ENCODE results near the gene ABCA1. TPM values are rescaled to one million over a fixed set of nuclear protein-coding genes. Genes with fewer than 3 reads are reported as not detected.
"Not testable (repeated sequence)": the region's sequence is repeated elsewhere in the genome, so short reads cannot be mapped to it uniquely, and the experiment has no call there.

ABCA1 gene
- total RNA-seq, 2 experiments from 2014 or later: 0.48 to 0.72 TPM

DNA sequence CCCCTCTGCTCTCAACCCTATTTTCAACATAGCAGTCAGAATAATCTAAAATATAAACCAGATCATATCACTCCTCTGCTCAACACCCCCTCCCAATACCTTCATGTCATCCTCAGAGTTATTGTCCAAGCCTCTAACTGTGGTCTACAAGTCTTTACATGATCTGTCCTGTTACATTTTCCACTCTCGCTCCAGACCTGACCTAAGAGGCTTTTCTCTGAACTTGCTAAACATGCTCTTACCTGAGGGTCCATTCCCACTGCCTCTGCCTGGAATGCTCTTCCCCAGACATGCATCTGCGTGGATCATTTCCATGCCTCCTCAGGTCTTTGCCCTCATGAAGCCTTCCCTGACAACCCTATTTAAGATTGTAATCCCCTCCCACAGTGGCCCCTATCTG is 152.0 kb downstream of the ABCA1 start:
- H3K27ac Mint-ChIP-seq: no peak overlapping the region
- no peaks in the 10 kb centered on the region for H3K4me1 Mint-ChIP-seq
- H3K9me3 Mint-ChIP-seq: no peaks in the 10 kb centered on the region
- no peaks in the 10 kb centered on the region for H3K27me3 Mint-ChIP-seq
- H3K36me3 Mint-ChIP-seq: peaks cover 1% of the 10 kb centered on the region
- DNase-seq: no peak
- H3K4me3 Mint-ChIP-seq: no peak overlapping the region

DNA sequence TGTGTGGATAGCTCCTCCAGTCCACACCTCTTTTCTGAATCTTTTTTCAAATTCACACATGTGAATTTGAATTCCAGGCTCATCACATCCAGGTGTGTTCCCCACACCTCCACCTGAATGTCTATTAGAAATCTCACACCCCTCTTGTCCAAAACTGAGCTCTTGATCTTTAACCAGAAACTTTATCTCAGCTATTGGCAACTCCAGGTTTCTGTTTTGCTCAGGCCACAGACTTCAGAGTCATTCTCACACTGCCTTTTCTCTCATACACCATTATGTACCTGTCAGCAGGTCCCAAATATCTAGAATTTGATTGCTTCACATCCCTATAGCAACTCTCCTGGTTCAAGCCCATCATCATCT is 152.4 kb downstream of the ABCA1 start:
- H3K36me3 Mint-ChIP-seq: peaks cover 1% of the 10 kb centered on the region
- no peaks in the 10 kb centered on the region for H3K27me3 Mint-ChIP-seq
- H3K4me3 Mint-ChIP-seq: no peak overlapping the region
- no peak for DNase-seq
- no peaks in the 10 kb centered on the region for H3K4me1 Mint-ChIP-seq
- H3K27ac Mint-ChIP-seq: no peak overlapping the region
- H3K9me3 Mint-ChIP-seq: no peaks in the 10 kb centered on the region

GRCh38 chr9:104774831-104775573 is 153.0 kb downstream of the ABCA1 start:
- Mint-ChIP-seq H3K4me3 (no peak overlapping the region), H3K9me3 (no peaks in the 10 kb centered on the region), H3K36me3 (peaks cover 1% of the 10 kb centered on the region), H3K27ac (no peak overlapping the region), H3K4me1 (no peaks in the 10 kb centered on the region), H3K27me3 (no peaks in the 10 kb centered on the region)
- DNase-seq: no peak

DNA sequence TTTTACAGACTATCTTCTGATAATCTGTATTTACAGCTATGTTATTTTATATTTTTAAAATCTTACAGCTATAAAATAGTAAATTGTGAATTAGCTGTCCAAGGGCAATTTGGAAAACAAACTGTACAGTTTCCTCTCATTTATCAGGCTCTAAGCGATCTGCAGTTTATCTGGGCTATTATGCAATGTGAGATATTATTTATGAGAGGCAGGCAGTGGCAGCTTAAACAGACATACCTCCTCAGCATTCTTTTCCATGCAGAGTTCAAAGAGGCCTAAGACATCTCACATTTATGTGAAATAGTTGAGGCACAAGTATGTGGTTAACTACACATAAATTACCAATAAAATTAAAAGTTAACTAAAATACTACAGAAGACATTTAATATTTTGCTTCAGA is 153.8 kb downstream of the ABCA1 start:
- Mint-ChIP-seq H3K4me3 (no peak overlapping the region), H3K4me1 (no peaks in the 10 kb centered on the region), H3K36me3 (peaks cover 1% of the 10 kb centered on the region), H3K27me3 (no peaks in the 10 kb centered on the region), H3K9me3 (no peaks in the 10 kb centered on the region), H3K27ac (no peak overlapping the region)
- no peak for DNase-seq

GRCh38 chr9:104772714-104773510 is 155.0 kb downstream of the ABCA1 start:
- H3K36me3 Mint-ChIP-seq: peaks cover 1% of the 10 kb centered on the region
- H3K27me3 Mint-ChIP-seq: no peaks in the 10 kb centered on the region
- no peak overlapping the region for H3K27ac Mint-ChIP-seq
- DNase-seq: no peak
- H3K4me3 Mint-ChIP-seq: no peak overlapping the region
- no peaks in the 10 kb centered on the region for H3K4me1 Mint-ChIP-seq
- H3K9me3 Mint-ChIP-seq: no peaks in the 10 kb centered on the region

DNA sequence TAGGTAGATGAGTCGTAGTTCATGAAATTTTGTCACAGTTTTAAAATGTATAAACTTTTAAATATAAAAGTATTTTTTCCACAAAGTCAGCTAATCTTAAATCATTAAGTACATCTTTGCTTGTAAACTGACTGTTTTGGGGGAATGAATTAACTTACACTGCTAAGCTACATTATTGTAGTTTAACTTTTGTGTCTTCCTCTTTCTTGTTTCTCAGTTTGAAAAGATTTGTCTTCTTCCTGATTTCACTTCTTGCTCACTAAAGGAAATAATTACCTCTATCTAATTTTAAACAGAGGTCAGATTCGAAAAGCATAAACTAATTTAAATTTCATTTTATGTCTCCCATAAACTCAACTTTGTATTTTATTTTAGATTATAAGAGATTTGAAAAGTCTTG is 158.3 kb downstream of the ABCA1 start:
- no peak overlapping the region for H3K4me3 Mint-ChIP-seq
- peaks cover 1% of the 10 kb centered on the region for H3K36me3 Mint-ChIP-seq
- H3K27ac Mint-ChIP-seq: no peak overlapping the region
- no peaks in the 10 kb centered on the region for H3K4me1 Mint-ChIP-seq
- no peaks in the 10 kb centered on the region for H3K27me3 Mint-ChIP-seq
- no peaks in the 10 kb centered on the region for H3K9me3 Mint-ChIP-seq
- DNase-seq: no peak

DNA sequence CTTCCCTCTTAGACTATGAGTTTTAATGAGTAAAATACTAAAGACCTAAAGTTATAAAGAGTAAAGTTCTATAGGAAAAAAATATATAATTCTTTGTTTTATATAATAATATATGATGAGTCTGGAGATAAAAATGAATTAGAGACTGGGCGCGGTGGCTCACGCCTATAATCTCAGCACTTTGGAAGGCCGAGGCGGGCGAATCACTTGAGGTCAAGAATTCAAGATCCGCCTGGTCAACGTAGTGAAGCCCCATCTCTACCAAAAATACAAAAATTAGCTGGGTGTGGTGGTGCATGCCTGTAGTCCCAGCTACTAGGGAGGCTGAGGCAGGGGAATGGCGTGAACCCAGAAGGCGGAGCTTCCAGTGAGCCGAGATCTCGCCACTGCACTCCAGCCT is 158.9 kb downstream of the ABCA1 start:
- not testable (repeated sequence) for H3K4me1 Mint-ChIP-seq, H3K36me3 Mint-ChIP-seq, H3K27ac Mint-ChIP-seq, H3K9me3 Mint-ChIP-seq, DNase-seq, H3K4me3 Mint-ChIP-seq, H3K27me3 Mint-ChIP-seq

GRCh38 chr9:104767507-104767906 is 160.4 kb downstream of the ABCA1 start:
- no peak for DNase-seq
- Mint-ChIP-seq H3K4me1 (peaks cover 4% of the 10 kb centered on the region), H3K27me3 (peaks cover 5% of the 10 kb centered on the region), H3K9me3 (no peaks in the 10 kb centered on the region), H3K36me3 (peaks cover 1% of the 10 kb centered on the region), H3K4me3 (no peak overlapping the region), H3K27ac (no peak overlapping the region)

GRCh38 chr9:104766025-104766424 is 161.9 kb downstream of the ABCA1 start:
- DNase-seq: no peak
- Mint-ChIP-seq H3K4me1 (peaks cover 4% of the 10 kb centered on the region), H3K36me3 (no peaks in the 10 kb centered on the region), H3K4me3 (no peak overlapping the region), H3K9me3 (no peaks in the 10 kb centered on the region), H3K27ac (no peak overlapping the region), H3K27me3 (peaks cover 5% of the 10 kb centered on the region)

- Mint-ChIP-seq H3K36me3 (no peaks in the 10 kb centered on the region), H3K4me3 (peak overlapping the region; percentile 85), H3K27me3 (peaks cover 5% of the 10 kb centered on the region), H3K27ac (no peak overlapping the region), H3K4me1 (peaks cover 4% of the 10 kb centered on the region), H3K9me3 (no peaks in the 10 kb centered on the region)
- DNase-seq: no peak
Observed at GRCh38 chr9:104765138-104765537, 162.8 kb downstream of the ABCA1 start.

DNA sequence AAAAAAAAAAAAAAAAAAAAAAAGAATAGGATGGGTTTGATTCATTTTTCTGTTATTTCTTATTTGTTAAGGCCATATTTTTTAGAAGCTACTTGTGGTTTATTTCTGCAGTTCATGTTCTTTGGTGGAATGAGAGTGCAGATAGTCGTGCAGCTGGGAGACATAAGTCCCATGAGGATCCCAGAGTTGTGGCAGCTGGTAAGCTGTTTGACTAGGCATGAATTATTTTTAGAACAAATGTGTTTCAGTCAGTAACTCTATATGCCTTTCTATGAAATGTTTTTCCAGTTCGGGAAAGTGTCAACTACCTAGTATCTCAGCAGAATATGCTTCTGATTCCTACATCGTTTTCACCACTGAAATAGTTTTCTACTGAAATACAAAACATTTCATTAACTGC is 169.0 kb downstream of the ABCA1 start:
- Mint-ChIP-seq H3K9me3 (no peaks in the 10 kb centered on the region), H3K4me1 (peaks cover 4% of the 10 kb centered on the region), H3K27me3 (peaks cover 5% of the 10 kb centered on the region), H3K27ac (no peak overlapping the region), H3K4me3 (no peak overlapping the region), H3K36me3 (no peaks in the 10 kb centered on the region)
- DNase-seq: no peak

GRCh38 chr9:104750185-104750767 is 177.7 kb downstream of the ABCA1 start:
- peaks cover 12% of the 10 kb centered on the region for H3K36me3 Mint-ChIP-seq
- DNase-seq: no peak
- H3K27ac Mint-ChIP-seq: no peak overlapping the region
- no peak overlapping the region for H3K4me3 Mint-ChIP-seq
- peaks cover 22% of the 10 kb centered on the region for H3K4me1 Mint-ChIP-seq
- H3K9me3 Mint-ChIP-seq: no peaks in the 10 kb centered on the region
- H3K27me3 Mint-ChIP-seq: no peaks in the 10 kb centered on the region

DNA sequence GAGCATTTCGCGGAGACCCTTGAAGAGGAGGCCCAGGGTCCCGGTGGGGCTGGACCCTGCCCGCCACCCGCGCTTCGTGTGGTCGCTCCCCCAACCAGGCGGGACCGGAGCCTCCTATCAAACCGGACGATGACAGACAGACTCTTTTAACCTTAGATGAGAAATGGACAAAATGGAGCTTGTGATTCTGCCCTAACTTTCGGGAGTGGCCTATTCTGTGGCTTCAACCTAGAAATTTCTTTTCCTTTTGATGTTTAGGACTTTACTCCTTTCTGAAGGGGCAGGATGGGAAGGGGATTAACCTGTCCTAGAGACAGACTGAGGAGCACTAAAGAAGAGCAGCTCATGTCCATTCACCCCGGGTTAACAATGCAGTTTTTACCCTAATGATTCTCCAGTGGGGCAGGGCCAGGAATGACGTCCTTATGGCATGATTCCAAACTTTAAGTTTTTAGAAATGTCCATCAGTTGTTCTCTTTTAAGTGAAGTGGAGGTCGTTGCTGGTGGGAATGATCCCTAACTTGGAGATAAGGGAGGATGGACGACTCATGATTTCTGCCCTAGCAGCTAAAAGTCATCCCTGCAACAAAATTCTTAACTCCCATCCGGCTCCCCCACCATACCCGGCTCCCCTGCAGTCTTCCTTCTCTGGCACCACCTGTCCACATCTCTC is 179.5 kb downstream of the ABCA1 start:
- Mint-ChIP-seq H3K4me3 (peak overlapping the region; percentile 93), H3K36me3 (peaks cover 9% of the 10 kb centered on the region), H3K9me3 (no peaks in the 10 kb centered on the region), H3K27me3 (no peaks in the 10 kb centered on the region), H3K27ac (peak overlapping the region; percentile 94), H3K4me1 (peaks cover 22% of the 10 kb centered on the region)
- DNase-seq: no peak

GRCh38 chr9:104747565-104748358 is 180.2 kb downstream of the ABCA1 start, which contains the start of gene NIPSNAP3A:
TSS of gene NIPSNAP3A (plus strand) at chr9:104747683. CDS start at chr9:104747793, 110 bp downstream.
- Mint-ChIP-seq H3K27ac (peak within 1 kb of the TSS; percentile 94), H3K9me3 (no peaks in the 10 kb centered on the region), H3K4me3 (peak within 1 kb of the TSS; percentile 93), H3K36me3 (peaks cover 9% of the 10 kb centered on the region), H3K27me3 (no peaks in the 10 kb centered on the region), H3K4me1 (peaks cover 24% of the 10 kb centered on the region)
- peak; percentile 89 for DNase-seq

All from activated naive CD8-positive, alpha-beta T cell treated with anti-CD3 and anti-CD28 coated beads for 36 hours (primary cell).